Osteoblast (primary cell): ENCODE results near the gene GIT1. TPM values are rescaled to one million over a fixed set of nuclear protein-coding genes. Genes with fewer than 3 reads are reported as not detected.
A peak's percentile ranks its signal among the peaks of the same experiment; 100 is the strongest.

ENCODE experiments used
- DNase-seq: peaks from one replicate; pipeline ENCODE4 v3.0.0; 2011; ENCODE audit warnings: low spot score, mixed read lengths; ENCODE audit not compliant: insufficient read length; ENCODE audit errors: missing footprints
- H2AFZ ChIP-seq: 2 replicates; pipeline ENCODE4 v1.6.0; 2011; ENCODE audit warnings: mild to moderate bottlenecking, low read length
- H3K27ac ChIP-seq: 2 replicates; pipeline ENCODE4 v1.5.1; 2011; ENCODE audit warnings: mild to moderate bottlenecking, low read depth, low read length, moderate library complexity
- H3K27me3 ChIP-seq: 2 replicates; pipeline ENCODE4 v1.6.0; 2012; ENCODE audit warnings: mild to moderate bottlenecking, control low read depth, inconsistent platforms, low read length, moderate library complexity; ENCODE audit not compliant: insufficient read depth
- H3K36me3 ChIP-seq: 2 replicates; pipeline ENCODE4 v1.5.1; 2011; ENCODE audit warnings: mild to moderate bottlenecking, low read length, control low read depth, moderate library complexity; ENCODE audit not compliant: insufficient read depth
- H3K4me1 ChIP-seq: 2 replicates; pipeline ENCODE4 v1.5.1; 2011; ENCODE audit warnings: mild to moderate bottlenecking, low read length, control low read depth, moderate library complexity; ENCODE audit not compliant: insufficient read depth
- H3K4me2 ChIP-seq: 2 replicates; pipeline ENCODE4 v1.6.0; 2011; ENCODE audit warnings: mild to moderate bottlenecking, low read length; ENCODE audit not compliant: insufficient read depth
- H3K4me3 ChIP-seq: fragments of 200-600 bp; sonication (generic); 3 replicates; pipeline ENCODE4 v1.5.1; 2012; ENCODE audit warnings: mild to moderate bottlenecking, low read length, inconsistent platforms; ENCODE audit not compliant: insufficient read depth
- H3K79me2 ChIP-seq: 2 replicates; pipeline ENCODE4 v1.6.0; 2012; ENCODE audit warnings: mild to moderate bottlenecking, low read length, control low read depth, inconsistent platforms; ENCODE audit not compliant: insufficient read depth
- H3K9me3 ChIP-seq: 2 replicates; pipeline ENCODE4 v1.5.1; 2011; ENCODE audit warnings: low read depth, low read length, control low read depth
- H4K20me1 ChIP-seq: 2 replicates; pipeline ENCODE4 v1.6.0; 2012; ENCODE audit warnings: mild to moderate bottlenecking, low read length, control low read depth; ENCODE audit not compliant: insufficient read depth
- total RNA-seq: library from RNA; depleted of rRNA; stranded (reverse); fragments of >200 nt; gene quantifications from 2 replicates; pipeline ENCODE4 v1.2.3, GENCODE V29; 2012
- TF ChIP-seq, protein P1 (sequence below): IDR thresholded peaks from 2 replicates; pipeline ENCODE4 v1.5.1; 2011; ENCODE audit warnings: mild to moderate bottlenecking, low read depth, low read length, moderate library complexity; ENCODE audit errors: extremely low read depth

GIT1 gene
- total RNA-seq, 1 donor = 34.4 TPM

DNA sequence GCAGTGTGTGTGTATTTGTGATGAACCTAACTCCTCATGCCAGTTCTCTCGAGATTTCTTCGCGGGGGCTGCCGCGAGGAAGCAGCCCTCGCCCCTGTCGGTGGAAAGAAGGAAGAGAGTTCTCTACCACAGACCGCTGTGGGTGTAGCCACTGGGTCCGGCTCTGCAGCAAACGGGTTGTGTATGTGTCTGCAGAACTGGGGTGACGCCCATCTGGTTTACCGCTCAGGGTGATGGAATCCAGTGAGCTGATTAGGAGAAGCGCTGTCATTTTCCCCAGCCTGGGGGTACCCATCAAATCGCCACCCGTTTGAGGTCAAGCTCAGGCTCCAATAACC lies 25.6 kb upstream of the GIT1 start:
- Histone ChIP-seq H3K36me3 (no peaks in the 10 kb centered on the region), H3K79me2 (no peaks in the 10 kb centered on the region), H2AFZ (no peak overlapping the region), H4K20me1 (peaks cover 3% of the 10 kb centered on the region), H3K4me1 (peaks cover 13% of the 10 kb centered on the region), H3K27ac (no peak overlapping the region), H3K9me3 (no peaks in the 10 kb centered on the region), H3K27me3 (no peaks in the 10 kb centered on the region), H3K4me3 (peak overlapping the region; percentile 16), H3K4me2 (peak overlapping the region; percentile 48)
- DNase-seq = peak; percentile 81
- TF ChIP-seq, protein P1, sequence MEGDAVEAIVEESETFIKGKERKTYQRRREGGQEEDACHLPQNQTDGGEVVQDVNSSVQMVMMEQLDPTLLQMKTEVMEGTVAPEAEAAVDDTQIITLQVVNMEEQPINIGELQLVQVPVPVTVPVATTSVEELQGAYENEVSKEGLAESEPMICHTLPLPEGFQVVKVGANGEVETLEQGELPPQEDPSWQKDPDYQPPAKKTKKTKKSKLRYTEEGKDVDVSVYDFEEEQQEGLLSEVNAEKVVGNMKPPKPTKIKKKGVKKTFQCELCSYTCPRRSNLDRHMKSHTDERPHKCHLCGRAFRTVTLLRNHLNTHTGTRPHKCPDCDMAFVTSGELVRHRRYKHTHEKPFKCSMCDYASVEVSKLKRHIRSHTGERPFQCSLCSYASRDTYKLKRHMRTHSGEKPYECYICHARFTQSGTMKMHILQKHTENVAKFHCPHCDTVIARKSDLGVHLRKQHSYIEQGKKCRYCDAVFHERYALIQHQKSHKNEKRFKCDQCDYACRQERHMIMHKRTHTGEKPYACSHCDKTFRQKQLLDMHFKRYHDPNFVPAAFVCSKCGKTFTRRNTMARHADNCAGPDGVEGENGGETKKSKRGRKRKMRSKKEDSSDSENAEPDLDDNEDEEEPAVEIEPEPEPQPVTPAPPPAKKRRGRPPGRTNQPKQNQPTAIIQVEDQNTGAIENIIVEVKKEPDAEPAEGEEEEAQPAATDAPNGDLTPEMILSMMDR = no peak

DNA sequence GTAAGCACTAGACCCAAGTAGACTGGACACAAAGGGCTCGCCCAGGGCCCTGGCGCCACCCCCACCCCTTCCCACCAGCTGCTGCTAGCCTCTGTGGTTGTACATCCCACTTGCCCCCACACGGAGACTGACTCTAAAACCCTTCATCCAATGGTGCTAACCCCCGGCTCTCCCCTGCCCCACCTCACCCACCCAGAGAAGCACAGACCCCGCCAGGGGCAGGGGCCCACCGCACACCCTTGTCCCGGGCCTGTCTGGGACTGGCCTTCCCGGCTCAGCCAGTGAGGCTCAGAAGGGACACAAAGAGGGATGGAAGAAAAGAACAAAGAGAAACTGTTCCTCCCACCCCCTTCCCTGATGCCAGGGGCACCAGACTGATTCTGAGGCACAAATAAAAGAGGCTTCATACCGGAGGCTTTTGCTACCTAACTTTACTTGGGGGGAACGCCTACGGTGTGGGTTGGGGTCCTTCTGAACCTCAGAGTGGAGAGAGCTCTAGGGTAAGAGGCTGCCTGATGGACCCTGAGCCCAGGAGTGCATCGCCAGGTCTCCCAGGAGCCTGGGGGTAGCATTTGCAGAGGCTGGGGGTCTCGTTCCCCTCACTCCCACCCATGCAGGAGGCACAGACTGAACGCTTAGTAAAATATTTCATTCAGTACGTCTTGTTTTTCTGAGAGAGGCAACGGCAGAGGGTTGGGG lies 25.1 kb upstream of the GIT1 start:
- peak; percentile 58 for DNase-seq
- TF ChIP-seq, protein P1 = no peak
- Histone ChIP-seq H4K20me1 (peaks cover 3% of the 10 kb centered on the region), H3K4me1 (peaks cover 12% of the 10 kb centered on the region), H3K9me3 (no peaks in the 10 kb centered on the region), H3K27ac (no peak overlapping the region), H3K79me2 (no peaks in the 10 kb centered on the region), H3K36me3 (no peaks in the 10 kb centered on the region), H3K27me3 (no peaks in the 10 kb centered on the region), H2AFZ (no peak overlapping the region), H3K4me2 (no peak overlapping the region), H3K4me3 (no peak overlapping the region)

DNA sequence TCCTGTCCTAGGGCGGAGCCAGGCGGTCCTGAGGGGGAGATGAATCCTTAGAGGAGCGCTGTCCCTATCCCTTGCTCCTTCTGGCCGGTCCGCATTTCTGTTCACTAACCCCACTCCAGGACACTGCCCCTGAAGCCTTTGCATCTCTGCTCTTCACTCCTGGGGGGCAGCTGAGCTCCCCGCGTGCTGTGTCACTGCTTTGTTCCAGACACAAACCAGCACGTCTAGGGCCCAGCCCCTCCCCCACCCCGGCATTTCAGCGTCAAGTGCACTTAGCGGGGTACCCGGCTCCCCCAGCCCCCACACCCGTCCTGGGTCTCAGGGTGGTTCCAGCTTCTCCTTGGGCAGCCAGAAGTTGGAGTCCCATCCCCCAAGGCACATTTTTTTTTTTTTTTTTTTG lies 24.4 kb upstream of the GIT1 start:
- Histone ChIP-seq H4K20me1 (peaks cover 2% of the 10 kb centered on the region), H3K4me3 (peak overlapping the region; percentile 54), H3K4me2 (peak overlapping the region; percentile 79), H3K27ac (no peak overlapping the region), H3K9me3 (no peaks in the 10 kb centered on the region), H2AFZ (no peak overlapping the region), H3K27me3 (no peaks in the 10 kb centered on the region), H3K36me3 (no peaks in the 10 kb centered on the region), H3K79me2 (no peaks in the 10 kb centered on the region), H3K4me1 (peaks cover 6% of the 10 kb centered on the region)
- DNase-seq = no peak
- TF ChIP-seq, protein P1 = no peak

DNA sequence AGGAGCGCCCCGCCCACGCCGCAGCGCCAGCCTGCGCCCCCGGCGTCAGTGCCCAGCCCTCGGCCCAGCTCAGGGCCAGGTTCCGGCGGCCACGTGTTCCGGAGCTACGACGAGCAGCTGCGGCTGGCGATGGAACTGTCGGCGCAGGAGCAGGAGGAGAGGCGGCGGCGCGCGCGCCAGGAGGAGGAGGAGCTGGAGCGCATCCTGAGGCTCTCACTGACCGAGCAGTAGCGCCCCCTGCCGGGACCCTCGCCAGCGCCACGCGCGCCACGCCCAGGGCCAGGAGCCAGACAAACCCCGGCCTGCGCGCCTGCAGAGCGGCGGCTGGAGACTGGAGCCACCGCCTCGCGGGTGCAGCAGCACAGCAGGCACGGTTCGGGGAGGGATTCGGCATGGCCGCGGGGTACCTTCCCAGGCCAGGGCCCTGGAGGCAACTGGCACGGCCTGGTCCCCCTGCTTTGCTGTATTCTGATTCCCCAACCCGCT lies 23.9 kb upstream of the GIT1 start:
- H2AFZ ChIP-seq = no peak overlapping the region
- H3K27me3 ChIP-seq = no peaks in the 10 kb centered on the region
- H3K9me3 ChIP-seq = no peaks in the 10 kb centered on the region
- H3K36me3 ChIP-seq = no peaks in the 10 kb centered on the region
- H3K4me1 ChIP-seq = peaks cover 6% of the 10 kb centered on the region
- H3K4me3 ChIP-seq = peak overlapping the region; percentile 54
- no peak overlapping the region for H3K27ac ChIP-seq
- H3K79me2 ChIP-seq = no peaks in the 10 kb centered on the region
- DNase-seq = peak; percentile 99
- H4K20me1 ChIP-seq = no peaks in the 10 kb centered on the region
- TF ChIP-seq, protein P1 = peak; percentile 63
- H3K4me2 ChIP-seq = peak overlapping the region; percentile 79
